Measurements from ENCODE around the gene SPATA20. TPM values are rescaled to one million over a fixed set of nuclear protein-coding genes. Genes with fewer than 3 reads are reported as not detected.

The SPATA20 gene
- total RNA-seq, 2 experiments from 2014 or later = 7.9 to 8.3 TPM

DNA sequence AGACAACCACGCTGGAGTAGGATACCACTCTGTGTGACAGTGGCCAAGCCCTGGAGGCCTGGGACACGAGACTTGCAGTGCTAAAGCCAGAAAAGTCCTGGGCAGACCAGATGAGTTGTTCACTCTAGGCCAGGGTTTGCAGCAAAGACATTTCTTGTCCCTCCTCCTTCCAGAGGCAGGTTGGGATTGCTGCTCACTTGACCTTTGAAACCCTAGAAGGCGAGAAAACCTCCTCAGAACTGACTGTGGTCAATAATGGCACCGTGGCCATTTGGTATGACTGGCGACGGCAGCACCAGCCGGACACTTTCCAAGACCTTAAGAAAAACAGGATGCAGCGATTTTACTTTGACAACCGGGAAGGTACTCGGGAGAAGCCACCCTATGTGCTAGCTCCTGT lies 24.2 kb upstream of the SPATA20 start:
- H2AFZ ChIP-seq (ENCODE audit: low read length) = no peak overlapping the region
- H3K36me3 ChIP-seq (ENCODE audit: insufficient read depth, low read length) = no peaks in the 10 kb centered on the region
- CTCF ChIA-PET (ENCODE audit: unreplicated experiment) = no interaction called here
- H3K4me3 ChIP-seq (ENCODE audit: low read depth, low read length, poor library complexity, severe bottlenecking) = no peak overlapping the region
- no TSS peak for BruUV-seq (replicated peaks)
- no peak overlapping the region for H3K27ac ChIP-seq (ENCODE audit: low read depth, low read length, poor library complexity, severe bottlenecking)
- H3K9me3 ChIP-seq (ENCODE audit: low read length) = no peaks in the 10 kb centered on the region
- no peaks in the 10 kb centered on the region for H4K20me1 ChIP-seq (ENCODE audit: insufficient read depth, low read length)
- no peaks in the 10 kb centered on the region for H3K9me2 ChIP-seq (ENCODE audit: insufficient read depth, low read length)
- intact Hi-C loops (cut with micrococcal nuclease; ENCODE audit: unreplicated experiment) = no loop called here
- POLR2A ChIA-PET = no interaction called here
- no peaks in the 10 kb centered on the region for H3K79me2 ChIP-seq (ENCODE audit: insufficient read depth, low read depth, low read length)
- H3K4me2 ChIP-seq (ENCODE audit: low read length) = no peak overlapping the region
- TF ChIP-seq, protein P1, sequence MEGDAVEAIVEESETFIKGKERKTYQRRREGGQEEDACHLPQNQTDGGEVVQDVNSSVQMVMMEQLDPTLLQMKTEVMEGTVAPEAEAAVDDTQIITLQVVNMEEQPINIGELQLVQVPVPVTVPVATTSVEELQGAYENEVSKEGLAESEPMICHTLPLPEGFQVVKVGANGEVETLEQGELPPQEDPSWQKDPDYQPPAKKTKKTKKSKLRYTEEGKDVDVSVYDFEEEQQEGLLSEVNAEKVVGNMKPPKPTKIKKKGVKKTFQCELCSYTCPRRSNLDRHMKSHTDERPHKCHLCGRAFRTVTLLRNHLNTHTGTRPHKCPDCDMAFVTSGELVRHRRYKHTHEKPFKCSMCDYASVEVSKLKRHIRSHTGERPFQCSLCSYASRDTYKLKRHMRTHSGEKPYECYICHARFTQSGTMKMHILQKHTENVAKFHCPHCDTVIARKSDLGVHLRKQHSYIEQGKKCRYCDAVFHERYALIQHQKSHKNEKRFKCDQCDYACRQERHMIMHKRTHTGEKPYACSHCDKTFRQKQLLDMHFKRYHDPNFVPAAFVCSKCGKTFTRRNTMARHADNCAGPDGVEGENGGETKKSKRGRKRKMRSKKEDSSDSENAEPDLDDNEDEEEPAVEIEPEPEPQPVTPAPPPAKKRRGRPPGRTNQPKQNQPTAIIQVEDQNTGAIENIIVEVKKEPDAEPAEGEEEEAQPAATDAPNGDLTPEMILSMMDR (conservative IDR thresholded peaks at IDR 0.05; ENCODE audit: low read length) = no peak
- TF ChIP-seq EZH2phosphoT487 (IDR thresholded peaks at IDR 0.05; ENCODE audit: borderline replicate concordance, low read depth, low read length) = no peak
- H3K4me1 ChIP-seq (ENCODE audit: insufficient read depth, low read length, poor library complexity, severe bottlenecking) = no peaks in the 10 kb centered on the region
- no peak for DNase-seq (ENCODE audit: low spot score)

GRCh38 chr17:50523208-50523607 lies 23.8 kb upstream of the SPATA20 start:
- Histone ChIP-seq H3K36me3 (ENCODE audit: insufficient read depth, low read length) (no peaks in the 10 kb centered on the region), H3K27ac (ENCODE audit: low read depth, low read length, poor library complexity, severe bottlenecking) (no peak overlapping the region), H3K9me3 (ENCODE audit: low read length) (no peaks in the 10 kb centered on the region), H3K79me2 (ENCODE audit: insufficient read depth, low read depth, low read length) (no peaks in the 10 kb centered on the region), H2AFZ (ENCODE audit: low read length) (no peak overlapping the region), H3K4me2 (ENCODE audit: low read length) (no peak overlapping the region), H3K4me1 (ENCODE audit: insufficient read depth, low read length, poor library complexity, severe bottlenecking) (no peaks in the 10 kb centered on the region), H3K9me2 (ENCODE audit: insufficient read depth, low read length) (no peaks in the 10 kb centered on the region), H4K20me1 (ENCODE audit: insufficient read depth, low read length) (no peaks in the 10 kb centered on the region), H3K4me3 (ENCODE audit: low read depth, low read length, poor library complexity, severe bottlenecking) (no peak overlapping the region)
- TF ChIP-seq EZH2phosphoT487 (IDR thresholded peaks at IDR 0.05; ENCODE audit: borderline replicate concordance, low read depth, low read length) = no peak
- TF ChIP-seq, protein P1 (conservative IDR thresholded peaks at IDR 0.05; ENCODE audit: low read length) = no peak
- intact Hi-C loops (cut with micrococcal nuclease; ENCODE audit: unreplicated experiment) = no loop called here
- ChIA-PET POLR2A (no interaction called here), CTCF (ENCODE audit: unreplicated experiment) (no interaction called here)
- no peak for DNase-seq (ENCODE audit: low spot score)
- no TSS peak for BruUV-seq (replicated peaks)

DNA sequence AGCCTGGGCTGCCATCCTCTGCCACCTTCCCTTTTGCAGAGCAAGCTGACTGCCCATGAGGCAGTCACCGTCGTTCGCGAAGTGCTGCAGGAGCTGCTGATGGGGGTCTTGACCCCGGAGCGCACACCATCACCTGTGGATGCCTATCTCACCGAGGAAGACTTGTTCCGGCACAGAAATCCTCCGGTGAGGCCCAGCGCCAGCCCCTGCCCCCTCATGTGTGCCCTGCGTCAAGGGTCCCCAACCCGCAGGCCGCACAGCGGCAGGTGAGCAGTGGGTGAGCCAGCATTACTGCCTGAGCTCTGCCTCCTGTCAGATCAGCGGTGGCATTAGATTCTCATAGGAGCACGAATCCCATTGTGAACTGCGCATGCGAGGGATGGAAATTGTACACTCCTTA lies 22.1 kb upstream of the SPATA20 start:
- Histone ChIP-seq H3K27ac (ENCODE audit: low read depth, low read length, poor library complexity, severe bottlenecking) (no peak overlapping the region), H3K79me2 (ENCODE audit: insufficient read depth, low read depth, low read length) (no peaks in the 10 kb centered on the region), H2AFZ (ENCODE audit: low read length) (no peak overlapping the region), H4K20me1 (ENCODE audit: insufficient read depth, low read length) (no peaks in the 10 kb centered on the region), H3K9me2 (ENCODE audit: insufficient read depth, low read length) (no peaks in the 10 kb centered on the region), H3K4me3 (ENCODE audit: low read depth, low read length, poor library complexity, severe bottlenecking) (no peak overlapping the region), H3K36me3 (ENCODE audit: insufficient read depth, low read length) (no peaks in the 10 kb centered on the region), H3K4me1 (ENCODE audit: insufficient read depth, low read length, poor library complexity, severe bottlenecking) (no peaks in the 10 kb centered on the region), H3K9me3 (ENCODE audit: low read length) (no peaks in the 10 kb centered on the region), H3K4me2 (ENCODE audit: low read length) (no peak overlapping the region)
- intact Hi-C loops (cut with micrococcal nuclease; ENCODE audit: unreplicated experiment) = no loop called here
- TF ChIP-seq, protein P1 (conservative IDR thresholded peaks at IDR 0.05; ENCODE audit: low read length) = no peak
- no peak for TF ChIP-seq EZH2phosphoT487 (IDR thresholded peaks at IDR 0.05; ENCODE audit: borderline replicate concordance, low read depth, low read length)
- ChIA-PET POLR2A (no interaction called here), CTCF (ENCODE audit: unreplicated experiment) (no interaction called here)
- no peak for DNase-seq (ENCODE audit: low spot score)
- no TSS peak for BruUV-seq (replicated peaks)

Measured in OCI-LY7 (cell line).